ENCODE results near the gene BABAM2.
"Not testable (repeated sequence)": the region's sequence is repeated elsewhere in the genome, so short reads cannot be mapped to it uniquely, and the experiment has no call there.

BABAM2 gene

DNA sequence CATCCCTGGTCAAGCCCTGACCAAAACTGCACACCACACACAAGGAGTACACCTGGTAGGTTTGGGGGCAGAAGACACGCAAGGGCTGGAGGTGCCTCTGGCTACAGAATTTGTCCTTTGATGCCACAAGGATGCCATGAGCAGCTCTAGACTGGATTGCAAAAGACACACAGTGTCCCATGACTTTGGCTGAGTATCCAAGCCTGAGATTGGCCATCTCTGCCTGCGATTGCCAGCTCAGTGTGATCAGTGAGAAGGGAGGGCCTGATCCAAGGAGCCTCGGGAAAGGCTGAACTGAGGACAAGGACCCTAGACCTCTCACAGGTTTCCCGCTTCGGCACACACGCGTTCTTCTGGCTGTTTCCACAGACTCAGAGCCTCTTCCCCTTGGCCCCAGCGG, 442.2 kb downstream of the BABAM2 start:
- no peak overlapping the region for H3K27ac ChIP-seq (ENCODE audit: low read length)
- ATAC-seq (ENCODE audit: insufficient read depth, low read depth): no peak
- H2AFZ ChIP-seq (ENCODE audit: low read depth, low read length): no peak overlapping the region
- no peaks in the 10 kb centered on the region for H3K4me1 ChIP-seq (ENCODE audit: insufficient read depth, low read length)
- H3K4me3 ChIP-seq (ENCODE audit: low read depth in 1 of 2, low read length in 2 of 2): no peak overlapping the region
- no peaks in the 10 kb centered on the region for H3K27me3 ChIP-seq (ENCODE audit: insufficient read depth, low read length, poor library complexity)
- H4K20me1 ChIP-seq (ENCODE audit: insufficient read depth, low read length): no peaks in the 10 kb centered on the region
- H3K9me3 ChIP-seq (ENCODE audit: insufficient read depth, low read length, severe bottlenecking): no peaks in the 10 kb centered on the region
- no peak overlapping the region for H3K9ac ChIP-seq (ENCODE audit: low read depth, low read length)
- no peak overlapping the region for H3K4me2 ChIP-seq (ENCODE audit: insufficient read depth, low read length)
- no peak for DNase-seq
- TF ChIP-seq EZH2 (IDR thresholded peaks at IDR 0.05; ENCODE audit: borderline replicate concordance, low read depth, low read length, severe bottlenecking): no peak
- no peak for TF ChIP-seq CTCF (IDR thresholded peaks at IDR 0.05; ENCODE audit: borderline replicate concordance, extremely low read depth, low read length, poor library complexity, severe bottlenecking)
- H3K36me3 ChIP-seq (ENCODE audit: insufficient read depth, low read length): no peaks in the 10 kb centered on the region
- H3K79me2 ChIP-seq (ENCODE audit: insufficient read depth, low read length): no peaks in the 10 kb centered on the region

- H3K4me1 ChIP-seq (ENCODE audit: insufficient read depth, low read length): no peaks in the 10 kb centered on the region
- ATAC-seq (ENCODE audit: insufficient read depth, low read depth) (no peak), DNase-seq (no peak)
- H3K79me2 ChIP-seq (ENCODE audit: insufficient read depth, low read length): no peaks in the 10 kb centered on the region
- TF ChIP-seq EZH2 (IDR thresholded peaks at IDR 0.05; ENCODE audit: borderline replicate concordance, low read depth, low read length, severe bottlenecking) (no peak), CTCF (IDR thresholded peaks at IDR 0.05; ENCODE audit: borderline replicate concordance, extremely low read depth, low read length, poor library complexity, severe bottlenecking) (no peak)
- no peaks in the 10 kb centered on the region for H3K27me3 ChIP-seq (ENCODE audit: insufficient read depth, low read length, poor library complexity)
- H4K20me1 ChIP-seq (ENCODE audit: insufficient read depth, low read length): no peaks in the 10 kb centered on the region
- H3K4me3 ChIP-seq (ENCODE audit: low read depth in 1 of 2, low read length in 2 of 2): no peak overlapping the region
- no peaks in the 10 kb centered on the region for H3K9me3 ChIP-seq (ENCODE audit: insufficient read depth, low read length, severe bottlenecking)
- no peak overlapping the region for H2AFZ ChIP-seq (ENCODE audit: low read depth, low read length)
- H3K4me2 ChIP-seq (ENCODE audit: insufficient read depth, low read length): no peak overlapping the region
- no peaks in the 10 kb centered on the region for H3K36me3 ChIP-seq (ENCODE audit: insufficient read depth, low read length)
- H3K9ac ChIP-seq (ENCODE audit: low read depth, low read length): no peak overlapping the region
- H3K27ac ChIP-seq (ENCODE audit: low read length): no peak overlapping the region
These were observed 443.3 kb downstream of the BABAM2 start for GRCh38 chr2:28333606-28334526.

- Histone ChIP-seq H3K27ac (ENCODE audit: low read length) (no peak overlapping the region), H3K4me2 (ENCODE audit: insufficient read depth, low read length) (no peak overlapping the region), H2AFZ (ENCODE audit: low read depth, low read length) (no peak overlapping the region), H3K4me3 (ENCODE audit: low read depth in 1 of 2, low read length in 2 of 2) (no peak overlapping the region), H3K79me2 (ENCODE audit: insufficient read depth, low read length) (no peaks in the 10 kb centered on the region), H3K36me3 (ENCODE audit: insufficient read depth, low read length) (no peaks in the 10 kb centered on the region), H3K9ac (ENCODE audit: low read depth, low read length) (no peak overlapping the region), H3K27me3 (ENCODE audit: insufficient read depth, low read length, poor library complexity) (no peaks in the 10 kb centered on the region), H3K4me1 (ENCODE audit: insufficient read depth, low read length) (no peaks in the 10 kb centered on the region), H4K20me1 (ENCODE audit: insufficient read depth, low read length) (no peaks in the 10 kb centered on the region), H3K9me3 (ENCODE audit: insufficient read depth, low read length, severe bottlenecking) (no peaks in the 10 kb centered on the region)
- DNase-seq: no peak
- TF ChIP-seq EZH2 (IDR thresholded peaks at IDR 0.05; ENCODE audit: borderline replicate concordance, low read depth, low read length, severe bottlenecking) (no peak), CTCF (IDR thresholded peaks at IDR 0.05; ENCODE audit: borderline replicate concordance, extremely low read depth, low read length, poor library complexity, severe bottlenecking) (no peak)
- ATAC-seq (ENCODE audit: insufficient read depth, low read depth): no peak
These were observed 444.0 kb downstream of the BABAM2 start for GRCh38 chr2:28334527-28334894.

GRCh38 chr2:28335265-28335664, 444.7 kb downstream of the BABAM2 start:
- H3K4me1 ChIP-seq (ENCODE audit: insufficient read depth, low read length); H3K9me3 ChIP-seq (ENCODE audit: insufficient read depth, low read length, severe bottlenecking); DNase-seq; H3K79me2 ChIP-seq (ENCODE audit: insufficient read depth, low read length); H2AFZ ChIP-seq (ENCODE audit: low read depth, low read length); H3K4me2 ChIP-seq (ENCODE audit: insufficient read depth, low read length); H3K27me3 ChIP-seq (ENCODE audit: insufficient read depth, low read length, poor library complexity); H4K20me1 ChIP-seq (ENCODE audit: insufficient read depth, low read length); H3K4me3 ChIP-seq (ENCODE audit: low read depth in 1 of 2, low read length in 2 of 2); ATAC-seq (ENCODE audit: insufficient read depth, low read depth); H3K27ac ChIP-seq (ENCODE audit: low read length); H3K9ac ChIP-seq (ENCODE audit: low read depth, low read length); H3K36me3 ChIP-seq (ENCODE audit: insufficient read depth, low read length): not testable (repeated sequence)

Measured in DND-41 (cell line).